GM19463 (cell line): ENCODE results near the gene YAP1.

Experiments
- ATAC-seq: cut with Tn5 transposase; IDR thresholded peaks from one replicate; pipeline ENCODE4 v1.9.1; 2021; ENCODE audit warnings: mild to moderate bottlenecking, moderate library complexity; ENCODE audit not compliant: unreplicated experiment

The YAP1 gene

DNA sequence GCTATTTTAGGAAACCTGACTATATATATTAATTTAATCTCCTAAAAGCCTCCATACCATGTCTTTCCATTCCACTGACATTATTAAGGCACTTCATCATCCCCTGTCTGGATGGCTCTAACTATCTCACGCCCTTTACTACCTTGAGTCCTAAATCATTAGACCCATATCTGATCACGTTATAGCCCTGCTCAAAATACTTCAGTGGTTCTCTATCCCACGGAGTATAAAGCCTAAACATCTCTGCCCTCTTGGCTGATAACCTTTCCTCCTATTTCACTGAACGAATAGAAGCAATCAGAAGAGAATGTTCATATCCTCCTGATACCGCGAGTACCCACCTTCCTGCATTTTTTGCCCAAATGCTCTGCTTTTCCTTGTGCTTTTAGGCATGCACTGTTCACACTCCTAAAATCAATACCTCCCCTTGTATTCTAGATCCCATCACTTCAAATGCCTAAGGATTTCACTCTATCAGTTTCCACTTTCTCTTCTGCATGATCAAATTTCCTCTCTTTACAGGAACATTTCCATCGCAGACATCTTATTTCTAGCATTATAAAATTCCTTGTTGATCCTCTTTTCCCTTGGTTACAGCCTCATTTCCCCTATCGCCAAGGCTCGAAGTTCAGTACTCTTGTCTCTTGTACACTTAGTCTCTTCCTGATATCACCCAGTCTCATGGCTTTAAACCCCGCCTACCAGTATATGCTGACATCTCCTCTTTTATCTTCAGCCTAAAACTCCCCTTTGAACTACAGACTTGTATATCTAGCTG, 162.0 kb downstream of the YAP1 start:
- ATAC-seq = no peak

DNA sequence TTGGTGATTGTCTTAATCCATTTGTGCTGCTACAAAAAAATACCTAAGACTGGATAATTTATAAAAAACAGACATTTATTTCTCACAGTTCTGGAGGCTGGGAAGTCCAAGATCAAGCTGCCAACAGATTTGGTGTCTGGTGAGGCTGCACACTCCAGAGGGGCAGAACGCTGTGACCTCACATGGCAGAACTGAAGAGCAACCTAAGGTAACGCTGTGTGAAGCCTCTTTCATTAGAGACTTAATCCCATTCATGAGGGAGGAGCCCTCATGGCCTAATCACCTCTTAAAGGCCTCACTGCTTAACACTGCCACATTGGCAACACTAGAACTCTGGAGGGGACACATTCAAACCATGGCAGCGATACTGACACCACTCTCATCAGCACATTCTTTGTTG, 164.4 kb downstream of the YAP1 start:
- no peak for ATAC-seq

DNA sequence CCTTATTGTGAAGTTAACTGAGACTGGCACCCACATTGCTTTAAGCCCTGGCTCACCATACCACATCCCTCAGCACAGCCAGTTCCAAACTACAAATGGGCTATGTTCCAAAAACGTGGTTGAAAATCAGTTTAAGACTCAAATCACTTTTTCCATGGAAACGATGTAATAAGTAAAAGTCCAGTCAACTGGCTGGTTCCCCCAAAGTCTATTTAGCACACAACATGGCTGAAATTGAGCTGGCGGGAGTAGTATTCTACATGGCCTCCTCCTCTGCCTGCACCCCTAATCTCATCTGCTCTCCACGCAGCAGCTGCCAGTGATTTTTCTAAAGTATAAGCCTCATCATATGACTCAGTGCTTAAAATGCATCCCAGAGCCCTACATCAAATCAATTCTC, 166.1 kb downstream of the YAP1 start:
- ATAC-seq = no peak

DNA sequence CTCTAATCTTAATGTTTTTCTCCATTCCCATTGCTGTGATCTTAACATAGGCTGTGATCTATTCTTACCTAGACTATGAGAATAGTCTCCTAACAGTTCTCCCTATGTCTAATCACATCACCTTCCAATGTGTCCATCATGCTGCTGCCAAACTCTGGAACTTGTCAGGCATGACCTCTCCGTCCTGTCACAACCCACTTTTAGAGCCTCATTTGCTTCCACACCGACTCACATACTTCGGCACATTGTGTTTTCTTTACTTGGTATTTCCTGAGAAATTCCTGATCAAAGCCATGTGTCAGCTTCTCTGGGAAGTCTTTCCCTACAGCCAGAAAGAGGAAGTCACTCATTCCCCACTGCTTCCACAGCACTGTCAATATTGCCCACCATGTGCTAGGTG, 166.5 kb downstream of the YAP1 start:
- no peak for ATAC-seq

DNA sequence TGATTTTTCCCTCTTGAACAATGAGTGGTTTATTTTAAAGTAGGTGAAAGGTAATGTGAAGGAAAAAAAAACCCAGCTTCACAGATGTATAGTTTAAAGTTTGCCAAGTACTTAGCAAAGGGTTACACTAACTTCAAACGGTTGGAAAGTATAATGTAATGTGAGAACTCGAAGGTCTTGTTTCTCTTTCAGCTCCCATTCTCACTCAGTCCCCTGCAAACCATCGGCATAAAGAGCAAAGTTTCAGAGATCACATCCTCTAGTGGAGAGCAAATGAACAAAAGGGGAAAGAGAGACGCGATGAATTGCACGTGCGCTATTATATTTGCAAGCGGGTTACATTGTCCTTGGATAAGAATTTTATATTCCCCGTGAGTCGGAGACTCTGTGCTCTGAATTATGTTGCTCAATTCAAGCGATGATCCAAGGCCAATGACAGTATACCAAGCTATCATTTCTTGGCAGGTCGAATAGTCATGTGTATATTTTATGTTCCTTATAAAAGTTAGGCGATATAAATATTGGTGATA, 169.5 kb downstream of the YAP1 start:
- peak; percentile 97 for ATAC-seq

DNA sequence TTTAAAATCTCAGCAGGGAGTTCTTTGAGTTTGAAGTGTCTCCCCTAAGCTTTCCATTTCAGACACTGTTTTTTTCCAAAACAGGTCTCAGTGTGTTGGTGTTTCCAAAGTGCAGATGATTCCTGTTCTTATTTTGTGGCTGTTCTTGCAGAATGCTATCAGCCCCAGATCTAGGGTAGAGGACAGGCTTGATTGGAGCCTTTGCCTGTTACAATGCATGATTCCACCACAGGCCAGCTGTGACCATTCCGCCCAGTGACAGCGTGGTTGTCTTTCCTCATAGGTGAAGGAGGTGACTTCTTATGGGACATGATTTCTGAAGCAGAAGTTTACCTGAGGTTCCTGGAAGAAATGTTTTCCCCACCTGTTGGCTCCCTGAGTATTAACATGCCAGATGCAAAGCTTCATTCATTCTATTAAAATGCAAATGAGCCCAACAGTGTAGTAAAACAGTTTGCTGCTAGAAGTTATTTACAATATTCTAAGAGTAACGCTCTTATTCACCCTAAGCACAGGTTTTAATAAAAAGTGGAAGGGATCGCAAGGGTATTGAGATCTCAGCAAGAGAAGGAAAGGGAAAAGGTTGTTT, 170.1 kb downstream of the YAP1 start:
- no peak for ATAC-seq
